EH (cell line): Measurements from ENCODE around the gene VCPKMT.
A peak's percentile ranks its signal among the peaks of the same experiment; 100 is the strongest.

Experiments
- DNase-seq: peaks from one replicate; pipeline ENCODE4 v3.0.0-alpha.2; 2015; ENCODE audit warnings: low read depth

The VCPKMT gene

DNA sequence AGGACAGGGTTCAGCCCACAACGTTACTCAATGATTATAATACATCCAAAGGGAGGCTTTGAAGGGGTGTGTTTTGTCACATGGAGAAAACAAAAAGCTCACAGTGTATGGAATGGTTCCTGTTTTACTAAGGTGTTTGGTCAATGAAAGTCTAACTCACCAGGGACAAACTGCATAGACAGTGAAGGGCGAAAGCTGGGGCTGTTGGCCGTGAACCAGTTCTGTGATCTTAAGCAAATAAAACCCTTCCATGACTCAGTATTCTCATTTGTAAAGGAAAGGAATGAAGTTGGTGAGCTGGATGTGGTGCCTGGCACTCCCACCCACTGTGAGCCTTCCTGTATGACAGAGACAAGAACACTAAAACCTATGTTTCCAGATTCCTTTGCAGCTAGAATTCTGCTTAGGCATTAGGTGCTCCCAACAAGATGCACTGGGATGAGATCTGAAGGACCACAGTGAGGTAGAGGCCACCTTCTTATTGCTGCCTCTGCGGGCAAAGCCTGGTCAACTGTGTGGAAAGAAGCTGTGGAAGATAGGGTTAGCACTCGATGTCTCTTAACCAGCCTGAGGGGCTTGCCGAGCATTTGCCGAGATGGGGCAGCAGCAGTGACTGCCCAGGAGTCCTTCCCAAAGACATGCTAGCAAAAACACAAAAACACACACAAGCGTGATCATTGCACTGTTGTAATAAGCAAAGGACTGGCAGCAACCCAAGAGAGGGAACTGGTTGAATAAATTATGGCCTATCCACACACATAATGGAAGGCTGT is 48.5 kb downstream of the VCPKMT start:
- DNase-seq: peak; percentile 88

DNA sequence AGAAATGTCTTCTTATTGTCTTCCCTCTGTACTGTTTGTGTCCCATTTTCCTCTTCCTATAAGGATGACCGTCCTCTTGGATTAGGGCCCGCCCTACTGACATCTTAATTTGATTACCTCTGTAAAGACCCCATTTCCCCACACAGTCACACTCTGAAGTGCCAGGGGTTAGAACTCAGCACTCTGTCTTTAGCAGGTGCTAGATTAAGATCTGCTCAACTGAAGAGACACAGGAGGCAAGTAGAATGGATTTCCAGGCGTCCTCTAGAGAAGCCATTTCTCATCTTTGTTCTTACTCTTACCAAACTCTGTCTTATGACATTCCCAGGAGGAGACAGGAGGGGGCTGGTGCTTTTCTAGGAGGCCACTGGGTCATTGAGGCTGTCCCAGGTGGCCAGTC is 50.8 kb downstream of the VCPKMT start:
- no peak for DNase-seq

- DNase-seq: peak; percentile 40
Measured at GRCh38 chr14:50064993-50065392, 51.4 kb downstream of the VCPKMT start.

DNA sequence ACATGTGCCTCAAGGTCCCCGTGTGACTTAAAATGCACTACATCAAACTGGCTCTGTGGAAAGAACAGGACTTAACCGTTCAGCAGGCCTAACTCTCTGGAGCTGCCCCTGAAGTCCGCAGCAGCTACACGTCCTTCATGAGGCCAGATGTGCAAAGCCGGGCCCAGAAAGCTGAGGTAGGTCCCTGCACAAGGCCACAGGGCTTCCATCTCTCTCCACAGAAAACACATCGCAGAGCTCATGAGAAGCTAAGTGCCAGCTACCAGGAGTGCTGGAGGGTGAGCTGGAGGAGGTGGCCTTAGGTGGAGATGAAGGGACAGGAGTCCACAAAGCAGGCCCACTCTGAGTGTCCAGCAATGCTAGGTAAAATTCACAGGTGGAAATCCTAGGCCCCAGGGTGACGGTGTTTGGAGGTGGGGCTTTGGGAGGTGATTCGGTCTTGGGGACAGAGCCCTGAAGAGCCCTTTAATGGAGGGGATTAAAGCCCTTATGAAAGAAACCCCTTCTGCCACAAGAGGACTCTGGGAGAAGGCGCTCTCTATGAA is 52.4 kb downstream of the VCPKMT start:
- DNase-seq: no peak

DNA sequence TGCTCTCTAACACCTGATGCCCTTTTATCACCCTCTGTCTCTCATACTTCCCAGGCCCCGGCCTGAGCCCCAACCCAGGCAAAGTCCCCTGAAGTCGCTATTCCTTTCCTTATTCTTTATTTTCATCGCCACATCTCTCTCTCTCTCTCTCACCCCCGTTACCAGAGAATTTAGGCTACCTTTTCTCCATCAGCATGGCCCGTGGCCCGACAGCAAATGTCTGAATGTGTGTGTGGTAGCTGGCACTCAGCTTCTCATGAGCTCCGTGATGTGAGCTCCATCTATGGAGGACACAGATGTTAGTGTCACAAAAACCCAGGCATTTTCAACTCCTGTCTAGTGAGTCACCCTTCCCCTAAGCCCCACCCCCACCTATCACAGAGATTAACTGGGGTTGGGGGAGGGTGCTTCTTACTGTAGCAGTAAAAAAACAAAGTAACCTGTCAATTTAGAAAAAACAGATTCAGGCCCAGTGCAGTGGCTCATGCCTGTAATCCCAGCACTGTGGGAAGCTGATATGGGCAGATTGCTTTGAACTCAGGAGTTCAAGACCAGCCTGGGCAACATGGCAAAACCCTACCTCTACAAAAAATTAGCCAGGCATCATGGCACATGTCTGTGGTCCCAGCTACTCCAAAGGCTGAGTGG is 53.8 kb downstream of the VCPKMT start:
- DNase-seq: peak; percentile 86

DNA sequence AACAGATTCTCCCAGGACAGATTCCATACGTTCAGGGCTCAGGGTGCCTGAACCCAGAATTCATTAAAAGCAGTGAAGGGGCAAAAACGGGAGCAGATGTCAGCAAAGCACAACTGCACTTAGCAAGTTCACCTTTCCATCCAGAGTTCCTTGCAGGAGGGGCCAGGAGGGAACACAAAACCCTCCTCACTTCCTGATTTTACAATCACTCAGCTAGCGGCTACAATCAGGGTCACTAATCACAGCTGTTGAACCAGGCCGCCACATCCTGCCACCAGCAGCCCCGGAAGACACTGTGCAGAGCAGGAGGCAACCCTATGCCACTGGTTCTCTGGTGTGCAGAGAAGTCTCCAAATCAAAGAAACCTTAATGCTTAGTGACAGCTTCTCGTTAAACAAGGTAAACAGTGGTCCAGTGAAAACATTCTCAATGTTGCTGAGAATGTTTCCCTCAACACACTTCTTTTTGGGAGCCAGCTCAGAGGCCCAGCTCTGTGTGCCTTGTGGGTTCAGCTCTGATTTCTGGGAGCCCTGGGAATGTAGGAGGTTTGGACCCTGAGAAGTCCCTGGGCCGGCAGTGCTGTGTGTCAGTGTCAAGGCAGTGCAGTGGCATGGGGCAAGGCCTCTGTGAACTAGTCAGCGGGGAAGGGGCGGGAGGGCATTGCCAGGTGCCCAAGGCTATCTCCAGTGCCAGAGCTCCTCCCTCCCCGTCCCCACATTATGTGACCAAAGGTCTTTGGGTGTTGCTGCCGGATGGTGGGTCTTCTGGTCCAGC is 54.5 kb downstream of the VCPKMT start:
- DNase-seq: peak; percentile 77

- peak; percentile 97 for DNase-seq
Measured at GRCh38 chr14:50060871-50061663, 55.3 kb downstream of the VCPKMT start.

- no peak for DNase-seq
Measured at GRCh38 chr14:50059763-50060616, 56.4 kb downstream of the VCPKMT start.
